ENCODE measurements around the gene SVBP.

The SVBP gene

DNA sequence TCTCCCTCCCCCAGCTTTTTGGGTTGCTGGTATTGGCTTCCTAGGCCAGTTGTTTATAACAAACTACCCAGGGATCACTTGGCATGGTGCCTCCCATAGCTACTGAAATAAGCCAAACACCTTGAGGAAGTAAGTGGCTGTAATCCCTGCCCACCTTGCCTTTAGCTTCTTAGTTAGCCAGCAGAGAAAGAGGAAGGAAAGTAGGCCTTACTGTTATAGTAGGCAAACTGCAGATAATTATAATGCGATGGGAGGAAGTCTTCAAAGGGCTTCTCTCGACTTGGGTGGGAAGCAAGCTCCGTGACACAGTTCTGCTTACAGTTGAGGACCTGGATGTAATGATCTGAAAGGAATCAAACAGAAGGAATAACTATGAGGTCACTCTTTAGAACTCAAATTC is 58.6 kb downstream of the SVBP start:
- no peak for DNase-seq

DNA sequence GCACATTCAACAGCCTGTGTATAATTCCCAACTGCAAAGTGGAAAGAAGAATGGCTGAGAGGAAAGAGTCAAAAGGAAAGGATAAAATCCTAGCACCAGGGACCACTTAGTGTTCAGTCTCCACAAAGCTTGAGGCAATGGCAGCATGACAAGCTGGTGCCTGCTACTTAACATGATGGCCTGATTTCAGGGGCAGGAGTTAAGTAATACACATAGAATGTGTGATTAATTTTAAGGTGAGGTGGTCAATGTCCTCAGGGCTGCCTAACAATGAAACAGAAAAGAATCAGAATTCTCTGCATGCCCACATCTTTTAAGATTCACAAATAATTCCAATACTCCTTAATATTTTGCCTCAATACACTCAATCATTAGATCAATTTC is 59.3 kb downstream of the SVBP start:
- no peak for DNase-seq
